GM10248 (cell line): ENCODE data around the gene LGALS1.

Experiments
- CTCF ChIA-PET: fragments of 300-600 bp; sonication (Branson Sonifier 250); formaldehyde crosslinking; extraction: SDS; loops from one replicate; lab custom pipeline; 2021; ENCODE audit warnings: antibody characterized with exemption; lab: Yijun Ruan, JAX
- POLR2A ChIA-PET: fragments of 350-650 bp; sonication (Branson Sonifier 250); formaldehyde crosslinking; extraction: SDS; loops from one replicate; lab custom pipeline; 2020; ENCODE audit warnings: antibody characterized with exemption; lab: Yijun Ruan, JAX
- DNase-seq: peaks from one replicate; pipeline ENCODE4 v3.0.0; 2012; ENCODE audit errors: extremely low spot score
- TF ChIP-seq, protein P1 (sequence below): IDR thresholded peaks from 2 replicates; pipeline ENCODE4 v1.5.1; 2012; ENCODE audit warnings: mild to moderate bottlenecking, low read depth; ENCODE audit errors: extremely low read depth, missing control alignments, control extremely low read depth

The LGALS1 gene

DNA sequence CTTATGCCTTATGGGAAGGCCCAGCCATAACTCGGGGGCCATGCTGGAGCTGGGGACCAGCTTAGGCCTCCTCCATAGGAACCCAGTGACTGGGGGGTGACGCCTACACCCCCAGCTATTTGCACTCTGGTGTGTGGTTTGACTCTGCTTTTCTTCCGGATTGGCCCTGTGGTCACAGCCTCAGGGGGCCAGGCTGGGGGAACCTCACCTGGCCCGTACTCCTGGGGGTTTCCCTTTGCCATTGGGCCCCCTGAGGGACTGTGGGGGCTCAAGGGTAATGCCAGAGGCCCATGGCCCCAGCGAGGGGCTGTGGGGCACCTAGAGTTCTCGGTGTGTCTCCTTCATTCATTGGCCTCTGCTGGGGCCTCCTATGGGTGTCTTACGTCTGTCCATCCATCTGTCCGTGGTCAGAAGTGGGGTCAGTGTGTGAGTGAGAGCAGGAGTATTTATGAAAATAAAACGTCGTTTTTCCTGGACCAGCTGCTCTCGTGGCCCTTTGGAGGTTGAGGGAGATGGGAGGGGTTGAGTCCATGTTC lies 42.3 kb upstream of the LGALS1 start:
- peak; percentile 92 for DNase-seq
- POLR2A ChIA-PET, result interaction anchor here (0.5 to 2.2 kb wide), 5 partner anchors 8 to 45 kb away, joined by 4 to 8 read pairs (median 6); partner anchors contain the start of genes GGA1 and PDXP
- CTCF ChIA-PET, result interaction anchor here (0.7 to 14.7 kb wide), 12 partner anchors 10 to 301 kb away, joined by 3 to 248 read pairs (median 10); partner anchors contain the start of genes GGA1, LGALS1, NOL12 and PDXP
- TF ChIP-seq, protein P1, sequence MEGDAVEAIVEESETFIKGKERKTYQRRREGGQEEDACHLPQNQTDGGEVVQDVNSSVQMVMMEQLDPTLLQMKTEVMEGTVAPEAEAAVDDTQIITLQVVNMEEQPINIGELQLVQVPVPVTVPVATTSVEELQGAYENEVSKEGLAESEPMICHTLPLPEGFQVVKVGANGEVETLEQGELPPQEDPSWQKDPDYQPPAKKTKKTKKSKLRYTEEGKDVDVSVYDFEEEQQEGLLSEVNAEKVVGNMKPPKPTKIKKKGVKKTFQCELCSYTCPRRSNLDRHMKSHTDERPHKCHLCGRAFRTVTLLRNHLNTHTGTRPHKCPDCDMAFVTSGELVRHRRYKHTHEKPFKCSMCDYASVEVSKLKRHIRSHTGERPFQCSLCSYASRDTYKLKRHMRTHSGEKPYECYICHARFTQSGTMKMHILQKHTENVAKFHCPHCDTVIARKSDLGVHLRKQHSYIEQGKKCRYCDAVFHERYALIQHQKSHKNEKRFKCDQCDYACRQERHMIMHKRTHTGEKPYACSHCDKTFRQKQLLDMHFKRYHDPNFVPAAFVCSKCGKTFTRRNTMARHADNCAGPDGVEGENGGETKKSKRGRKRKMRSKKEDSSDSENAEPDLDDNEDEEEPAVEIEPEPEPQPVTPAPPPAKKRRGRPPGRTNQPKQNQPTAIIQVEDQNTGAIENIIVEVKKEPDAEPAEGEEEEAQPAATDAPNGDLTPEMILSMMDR, result no peak

DNA sequence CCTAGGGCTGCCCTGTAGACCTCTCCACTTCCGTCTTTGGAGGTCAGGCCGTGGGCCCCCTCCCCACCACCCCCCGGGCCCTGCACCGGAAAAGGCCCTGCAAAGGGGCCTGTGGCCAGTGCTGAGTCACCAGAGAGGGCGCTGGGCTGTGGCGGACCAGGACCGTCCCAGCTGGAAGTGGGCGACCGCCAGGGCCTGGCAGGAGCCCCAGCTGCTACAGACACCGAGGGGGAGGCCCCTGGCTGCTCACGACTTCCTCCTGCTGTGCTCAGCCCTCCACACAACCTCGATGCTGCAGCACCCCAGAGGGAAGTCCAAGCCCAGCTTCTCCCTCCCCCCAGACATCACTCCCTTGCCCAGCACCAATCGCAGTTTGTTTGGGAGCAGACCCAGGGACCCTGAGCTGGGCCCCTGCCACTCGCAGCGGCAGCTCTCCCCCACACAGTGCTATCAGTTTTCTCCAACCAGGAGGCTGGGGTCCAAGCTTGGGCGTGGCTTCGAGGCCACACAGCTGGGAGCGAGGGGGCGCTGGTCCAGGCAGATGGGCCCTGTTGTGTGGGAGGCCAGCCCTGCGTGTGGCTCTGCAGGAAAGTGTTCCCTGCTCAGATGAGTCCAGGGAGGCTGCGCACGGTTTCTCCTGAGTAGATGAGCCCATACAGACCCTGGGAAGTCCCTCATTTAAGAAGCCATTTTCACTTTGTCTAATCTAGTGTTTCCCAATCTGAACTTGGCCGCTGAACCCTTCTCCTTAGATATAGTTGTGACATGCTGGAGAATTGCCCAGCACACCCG lies 41.6 kb upstream of the LGALS1 start:
- POLR2A ChIA-PET, result interaction anchor here (0.6 to 2.2 kb wide), 5 partner anchors 9 to 297 kb away, joined by 3 to 8 read pairs (median 6); partner anchors contain the start of genes GGA1 and LGALS1

DNA sequence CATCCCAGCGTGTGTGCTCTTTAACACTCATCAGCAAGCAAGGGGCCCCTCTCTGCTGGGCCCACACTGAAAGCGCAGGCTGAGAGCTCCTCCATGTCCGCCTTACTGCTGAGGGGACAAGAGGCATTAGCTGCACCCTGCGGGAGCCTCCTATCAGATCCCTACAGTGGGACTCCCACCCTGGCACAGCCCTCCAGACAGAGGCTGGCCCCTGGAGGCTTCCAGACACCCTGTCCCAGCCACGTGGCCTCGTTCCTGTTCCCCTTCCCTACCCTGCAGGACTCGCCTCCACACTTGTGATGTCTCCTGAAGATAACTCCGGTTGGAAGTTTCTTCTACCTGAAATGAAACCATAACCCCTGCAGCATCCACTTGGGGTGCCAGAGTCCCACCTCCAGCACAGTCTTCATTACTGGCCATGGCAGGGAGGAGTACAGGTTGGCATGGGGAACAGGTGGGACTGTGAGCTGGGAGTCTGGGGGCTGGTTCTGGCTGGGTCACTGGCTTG lies 41.0 kb upstream of the LGALS1 start:
- no peak for DNase-seq
- TF ChIP-seq, protein P1, result no peak
- CTCF ChIA-PET, result interaction anchor here (0.8 to 14.7 kb wide), 9 partner anchors 10 to 113 kb away, joined by 3 to 248 read pairs (median 18); partner anchors contain the start of genes GGA1, LGALS1, PDXP and SH3BP1
- POLR2A ChIA-PET, result interaction anchor here (1.0 to 2.0 kb wide), 2 partner anchors 9 to 41 kb away, joined by 4 to 6 read pairs; partner anchors contain the start of gene LGALS1

More for the DNA sequence above, 41.6 kb upstream of the LGALS1 start:
- CTCF ChIA-PET, result interaction anchor here (0.8 to 14.7 kb wide), 11 partner anchors 10 to 112 kb away, joined by 3 to 248 read pairs (median 14); partner anchors contain the start of genes GGA1, LGALS1, NOL12 and PDXP
- peak; percentile 92 for DNase-seq
- TF ChIP-seq, protein P1, result peak; percentile 44

DNA sequence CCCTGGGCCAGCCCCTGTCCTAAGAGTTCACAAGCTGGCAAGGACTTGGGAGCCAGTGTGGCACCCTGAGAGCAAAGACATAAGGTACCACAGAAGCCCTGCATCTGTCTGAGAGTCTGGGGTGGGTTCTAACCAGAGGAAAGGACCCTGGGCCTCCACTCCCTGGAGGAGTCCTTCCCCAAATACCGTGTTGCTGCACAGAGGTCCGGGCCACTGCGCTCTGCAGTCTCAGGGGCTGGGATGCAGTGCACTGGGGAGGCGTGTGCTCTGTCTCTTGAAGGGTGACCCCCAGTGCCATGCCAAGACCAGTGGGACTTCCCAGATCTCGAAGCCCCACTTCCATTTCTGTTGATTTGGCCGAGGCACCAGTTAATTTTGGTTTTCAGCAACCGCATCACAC lies 40.3 kb upstream of the LGALS1 start:
- CTCF ChIA-PET, result interaction anchor here (1.6 to 14.7 kb wide), 7 partner anchors 9 to 50 kb away, joined by 6 to 248 read pairs (median 78); partner anchors contain the start of genes GGA1, LGALS1, PDXP and SH3BP1
- no peak for DNase-seq
- POLR2A ChIA-PET, result no interaction called here
- TF ChIP-seq, protein P1, result no peak

DNA sequence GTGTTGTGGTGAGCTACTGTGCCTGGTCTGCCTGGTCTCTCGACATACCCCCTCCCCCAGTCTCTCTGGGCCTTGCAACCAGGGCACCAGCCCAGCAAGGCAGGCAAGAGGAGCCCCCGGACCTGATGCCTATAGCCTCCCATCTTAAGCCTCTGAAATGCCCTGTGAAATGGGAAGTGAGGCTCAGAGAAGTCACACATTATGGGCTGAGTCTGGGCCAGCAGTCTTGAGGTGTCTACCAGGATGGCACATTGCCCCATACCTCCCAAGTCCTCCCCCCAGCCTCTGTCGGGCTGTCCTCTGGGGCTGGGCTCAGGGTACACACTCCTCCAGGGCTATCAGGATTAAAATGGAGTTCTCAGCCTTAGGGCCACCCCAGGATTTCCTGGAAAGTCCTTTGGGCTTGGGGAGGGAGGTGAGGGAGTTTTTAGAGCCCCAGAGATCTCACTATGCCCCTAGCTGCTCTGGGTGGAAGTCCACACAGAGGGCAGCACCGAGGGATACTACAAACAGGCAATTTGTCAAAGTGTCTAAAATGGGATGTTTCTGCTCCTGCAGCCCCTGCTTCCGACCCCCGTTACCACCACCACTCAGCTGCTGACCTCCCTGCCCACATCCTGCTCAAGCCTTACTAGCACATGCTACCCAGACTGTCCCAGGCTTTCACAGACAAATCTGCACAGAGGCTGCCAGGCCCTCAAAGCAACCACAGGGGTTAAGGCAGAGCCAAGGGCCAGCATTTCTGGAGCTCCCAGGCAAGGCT lies 39.1 kb upstream of the LGALS1 start:
- no peak for DNase-seq
- CTCF ChIA-PET, result interaction anchor here (1.0 to 14.7 kb wide), 11 partner anchors 8 to 56 kb away, joined by 3 to 248 read pairs (median 5); partner anchors contain the start of genes GGA1, PDXP and SH3BP1
- TF ChIP-seq, protein P1, result no peak
- POLR2A ChIA-PET, result interaction anchor here (0.8 kb wide), 1 partner anchor 22 kb away, joined by 3 read pairs; the partner anchor contains the start of gene PDXP

DNA sequence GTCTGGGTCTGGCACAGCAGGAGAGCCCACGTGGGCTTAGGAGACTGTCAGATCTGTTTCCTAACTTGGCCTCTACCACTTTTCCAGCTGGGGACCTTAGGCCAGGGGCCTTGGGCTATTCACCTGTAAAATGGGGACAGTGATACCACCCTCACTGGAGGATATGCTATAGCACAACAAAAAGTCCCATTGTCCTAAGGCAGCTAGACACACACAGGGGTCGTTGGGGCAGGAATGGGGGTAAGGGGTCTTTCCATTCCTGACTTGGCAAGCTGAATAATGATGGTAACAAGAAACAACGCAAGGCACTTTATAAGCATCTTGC lies 38.5 kb upstream of the LGALS1 start:
- POLR2A ChIA-PET, result interaction anchor here (0.8 to 0.9 kb wide), 2 partner anchors 21 to 25 kb away, joined by 3 to 5 read pairs; partner anchors contain the start of gene PDXP
- no peak for DNase-seq
- CTCF ChIA-PET, result interaction anchor here (1.0 to 14.7 kb wide), 9 partner anchors 14 to 55 kb away, joined by 3 to 190 read pairs (median 5); partner anchors contain the start of genes GGA1 and PDXP
- TF ChIP-seq, protein P1, result no peak
